Mesenchymal stem cell (in vitro differentiated cells and primary cell): ENCODE measurements around the gene SLC25A29.
"Not testable (repeated sequence)": the region's sequence is repeated elsewhere in the genome, so short reads cannot be mapped to it uniquely, and the experiment has no call there.

Experiments
- DNase-seq: peaks from one replicate; pipeline ENCODE4 v3.0.0-alpha.2; 2013
- H2AFZ ChIP-seq: one replicate; pipeline ENCODE4 v1.6.1; 2013; ENCODE audit warnings: low read depth, mild to moderate bottlenecking, control low read depth, inconsistent platforms, low read length, moderate library complexity
- H2AK5ac ChIP-seq: 2 replicates; pipeline ENCODE4 v1.6.1; 2013; ENCODE audit warnings: low read length, moderate library complexity, mild to moderate bottlenecking, inconsistent platforms; ENCODE audit not compliant: severe bottlenecking
- H2BK120ac ChIP-seq: one replicate; pipeline ENCODE4 v1.6.1; 2013; ENCODE audit warnings: low read depth, mild to moderate bottlenecking, inconsistent platforms, low read length, moderate library complexity
- H2BK12ac ChIP-seq, 2 experiments: one replicate each; pipeline ENCODE4 v1.6.1; 2013; ENCODE audit warnings: inconsistent platforms in 2 of 2, low read length in 2 of 2, mild to moderate bottlenecking in 2 of 2, moderate library complexity in 2 of 2, control low read depth in 1 of 2
- H2BK15ac ChIP-seq: one replicate; pipeline ENCODE4 v1.6.1; 2013; ENCODE audit warnings: mild to moderate bottlenecking, low read depth, inconsistent platforms; ENCODE audit not compliant: poor library complexity, severe bottlenecking
- H2BK5ac ChIP-seq: 2 replicates; pipeline ENCODE4 v1.6.1; 2013; ENCODE audit warnings: low read depth, mild to moderate bottlenecking, low read length, control low read depth, inconsistent platforms; ENCODE audit not compliant: poor library complexity, severe bottlenecking
- H3K14ac ChIP-seq, 2 experiments: one replicate each; pipeline ENCODE4 v1.6.1; 2013; ENCODE audit warnings: inconsistent platforms in 2 of 2, low read length in 2 of 2, control low read depth in 1 of 2, mild to moderate bottlenecking in 1 of 2, moderate library complexity in 1 of 2
- H3K18ac ChIP-seq, 2 experiments: one replicate each; pipeline ENCODE4 v1.6.1; 2013; ENCODE audit warnings: inconsistent platforms in 2 of 2, low read length in 2 of 2, control low read depth in 1 of 2, low read depth in 1 of 2, mild to moderate bottlenecking in 1 of 2
- H3K23ac ChIP-seq, 2 experiments: one replicate each; pipeline ENCODE4 v1.6.1; 2013; ENCODE audit warnings: inconsistent platforms in 2 of 2, low read length in 2 of 2, mild to moderate bottlenecking in 2 of 2, moderate library complexity in 2 of 2, control low read depth in 1 of 2
- H3K27ac ChIP-seq: 2 replicates; pipeline ENCODE4 v1.5.1; 2013; ENCODE audit warnings: mild to moderate bottlenecking, moderate library complexity, low read length, control low read depth, inconsistent platforms; ENCODE audit not compliant: poor library complexity, severe bottlenecking
- H3K27me3 ChIP-seq, 2 experiments: 2 replicates each; pipeline versions ENCODE4 v1.6.1 to v1.7.0; 2013; ENCODE audit warnings: low read length in 2 of 2, mild to moderate bottlenecking in 2 of 2, moderate library complexity in 2 of 2, control low read depth in 1 of 2, inconsistent platforms in 1 of 2; ENCODE audit not compliant: control insufficient read depth in 1 of 2, insufficient read depth in 1 of 2
- H3K36me3 ChIP-seq, 2 experiments: 2 replicates each; pipeline versions ENCODE4 v1.6.1 to v1.7.0; 2013; ENCODE audit warnings: low read length in 2 of 2, control low read depth in 1 of 2, inconsistent platforms in 1 of 2, low read depth in 1 of 2, mild to moderate bottlenecking in 1 of 2; ENCODE audit not compliant: insufficient read depth in 2 of 2, control insufficient read depth in 1 of 2
- H3K4ac ChIP-seq, 2 experiments: one replicate each; pipeline ENCODE4 v1.6.1; 2013; ENCODE audit warnings: inconsistent platforms in 2 of 2, low read length in 2 of 2, mild to moderate bottlenecking in 2 of 2, moderate library complexity in 2 of 2, control low read depth in 1 of 2, low read depth in 1 of 2
- H3K4me1 ChIP-seq: 2 replicates; pipeline ENCODE4 v1.6.1; 2013; ENCODE audit warnings: low read depth, low read length, control low read depth; ENCODE audit not compliant: control insufficient read depth, insufficient read depth
- H3K4me2 ChIP-seq: 2 replicates; pipeline ENCODE4 v1.6.1; 2013; ENCODE audit warnings: low read length, mild to moderate bottlenecking, inconsistent platforms; ENCODE audit not compliant: poor library complexity, severe bottlenecking
- H3K4me3 ChIP-seq, 2 experiments: 2 replicates each; pipeline versions ENCODE4 v1.5.1 to v1.7.0; 2013; ENCODE audit warnings: low read length in 2 of 2, mild to moderate bottlenecking in 2 of 2, control low read depth in 1 of 2, low read depth in 1 of 2; ENCODE audit not compliant: insufficient read depth in 1 of 2
- H3K79me1 ChIP-seq: replicated peaks from 2 replicates; pipeline ENCODE4 v1.6.1; 2013; ENCODE audit warnings: mild to moderate bottlenecking, control low read depth, low read length, inconsistent platforms; ENCODE audit not compliant: poor library complexity, severe bottlenecking
- H3K9ac ChIP-seq: 2 replicates; pipeline ENCODE4 v1.7.0; 2013; ENCODE audit warnings: mild to moderate bottlenecking, low read length, moderate library complexity
- H3K9me3 ChIP-seq: 2 replicates; pipeline ENCODE4 v1.7.0; 2013; ENCODE audit warnings: mild to moderate bottlenecking, low read length; ENCODE audit not compliant: control insufficient read depth
- H4K8ac ChIP-seq: one replicate; pipeline ENCODE4 v1.6.1; 2013; ENCODE audit warnings: inconsistent platforms, mild to moderate bottlenecking, low read length, moderate library complexity
- H4K91ac ChIP-seq: one replicate; pipeline ENCODE4 v1.6.1; 2013; ENCODE audit warnings: mild to moderate bottlenecking, low read length, inconsistent platforms
- WGBS: methylation state at CpG from one replicate; pipeline ENCODE4 v1.1.7; 2013; ENCODE audit warnings: mixed read lengths; 5-methylcytosine and 5-hydroxymethylcytosine counted together

Gene SLC25A29

GRCh38 chr14:100309028-100309737 lies 2.9 kb upstream of the SLC25A29 start:
- Histone ChIP-seq H3K4me1 (peaks cover 41% of the 10 kb centered on the region), H4K8ac (no peak overlapping the region), H2BK5ac (no peak overlapping the region), H3K27me3 (peaks cover 0 to 27% of the 10 kb centered on the region in 2 experiments), H3K23ac (no peak overlapping the region), H2AFZ (no peak overlapping the region), H3K79me1 (peaks cover 23% of the 10 kb centered on the region), H3K4me3 (no peak overlapping the region), H3K14ac (peak overlapping the region in 1 of 2 experiments; percentile 71), H3K4ac (no peak overlapping the region), H2BK12ac (no peak overlapping the region), H3K9me3 (no peaks in the 10 kb centered on the region), H2BK120ac (no peak overlapping the region), H3K36me3 (peaks cover 0 to 9% of the 10 kb centered on the region in 2 experiments), H3K4me2 (no peak overlapping the region), H3K9ac (no peak overlapping the region), H2BK15ac (no peak overlapping the region), H3K18ac (no peak overlapping the region), H4K91ac (no peak overlapping the region), H2AK5ac (no peak overlapping the region), H3K27ac (no peak overlapping the region)
- WGBS: 92% methylated on average over 7 of the region's 8 CpGs
- no peak for DNase-seq

GRCh38 chr14:100308427-100308792 lies 2.2 kb upstream of the SLC25A29 start:
- not testable (repeated sequence) for H4K8ac ChIP-seq, H2BK12ac ChIP-seq, H3K14ac ChIP-seq, H3K4me2 ChIP-seq, DNase-seq, H2AFZ ChIP-seq, H2BK120ac ChIP-seq, H3K9me3 ChIP-seq, H3K4me3 ChIP-seq, H3K9ac ChIP-seq, H2BK5ac ChIP-seq, H3K18ac ChIP-seq, H2BK15ac ChIP-seq, H3K27ac ChIP-seq, H4K91ac ChIP-seq, H2AK5ac ChIP-seq, H3K4ac ChIP-seq, H3K23ac ChIP-seq
- Histone ChIP-seq H3K36me3 (peaks cover 0 to 14% of the 10 kb centered on the region in 2 experiments), H3K27me3 (peaks cover 0 to 27% of the 10 kb centered on the region in 2 experiments), H3K79me1 (peaks cover 30% of the 10 kb centered on the region), H3K4me1 (peaks cover 45% of the 10 kb centered on the region)
- 91% methylated on average over 6 of the region's 6 CpGs for WGBS

- peak overlapping the region; percentile 65 for H4K91ac ChIP-seq
- no peak for DNase-seq
- H3K4me2 ChIP-seq: peak overlapping the region; percentile 86
- no peak overlapping the region for H2AFZ ChIP-seq
- peak overlapping the region; percentile 85 for H3K9ac ChIP-seq
- H2BK12ac ChIP-seq: peak overlapping the region in 1 of 2 experiments; percentile 57
- peak overlapping the region; percentile 72 for H2AK5ac ChIP-seq
- no peak overlapping the region for H3K27ac ChIP-seq
- peaks cover 0 to 18% of the 10 kb centered on the region in 2 experiments for H3K36me3 ChIP-seq
- no peaks in the 10 kb centered on the region for H3K9me3 ChIP-seq
- no peak overlapping the region for H3K18ac ChIP-seq
- no peak overlapping the region for H2BK15ac ChIP-seq
- H3K4ac ChIP-seq: peak overlapping the region in 1 of 2 experiments; percentile 71
- no peak overlapping the region for H2BK120ac ChIP-seq
- H3K14ac ChIP-seq: no peak overlapping the region
- peaks cover 0 to 23% of the 10 kb centered on the region in 2 experiments for H3K27me3 ChIP-seq
- peak overlapping the region; percentile 85 to 87 for H3K4me3 ChIP-seq
- peak overlapping the region in 1 of 2 experiments; percentile 9 for H3K23ac ChIP-seq
- WGBS: 84% methylated on average over 5 of the region's 5 CpGs
- H3K79me1 ChIP-seq: peaks cover 33% of the 10 kb centered on the region
- H3K4me1 ChIP-seq: peaks cover 42% of the 10 kb centered on the region
- H4K8ac ChIP-seq: no peak overlapping the region
- no peak overlapping the region for H2BK5ac ChIP-seq
These were observed 1.7 kb upstream of the SLC25A29 start for GRCh38 chr14:100307766-100308426.
